ENCODE results near the gene TCL1B.

Gene TCL1B

GRCh38 chr14:95667249-95667693, 19.0 kb upstream of the TCL1B start:
- no peak for DNase-seq

- DNase-seq = no peak
Measured at GRCh38 chr14:95668235-95668772, 17.9 kb upstream of the TCL1B start.

- DNase-seq = no peak
Measured at GRCh38 chr14:95674613-95675012, 11.6 kb upstream of the TCL1B start.

GRCh38 chr14:95675486-95675885, 10.7 kb upstream of the TCL1B start:
- no peak for DNase-seq

GRCh38 chr14:95677179-95677835, 8.9 kb upstream of the TCL1B start:
- no peak for DNase-seq

GRCh38 chr14:95679148-95679815, 6.9 kb upstream of the TCL1B start:
- DNase-seq = peak; percentile 14

- DNase-seq = peak; percentile 14
Measured at GRCh38 chr14:95679998-95680735, 6.1 kb upstream of the TCL1B start.

- DNase-seq = no peak
Measured at GRCh38 chr14:95681153-95681552, 5.1 kb upstream of the TCL1B start.

- no peak for DNase-seq
Measured at GRCh38 chr14:95683793-95684192, 2.4 kb upstream of the TCL1B start.

- no peak for DNase-seq
Measured at GRCh38 chr14:95686935-95687334, 709 bp downstream of the TCL1B start.

GRCh38 chr14:95689441-95689840, 3.2 kb downstream of the TCL1B start:
- DNase-seq = no peak

GRCh38 chr14:95690815-95691214, 4.6 kb downstream of the TCL1B start:
- DNase-seq = no peak

GRCh38 chr14:95691591-95691990, 5.4 kb downstream of the TCL1B start:
- no peak for DNase-seq

GRCh38 chr14:95692109-95692508, 5.9 kb downstream of the TCL1B start:
- DNase-seq = no peak

- no peak for DNase-seq
Measured at GRCh38 chr14:95695051-95695450, 8.8 kb downstream of the TCL1B start.

- DNase-seq = no peak
Measured at GRCh38 chr14:95695913-95696312, 9.7 kb downstream of the TCL1B start.

GRCh38 chr14:95696741-95697140, 10.5 kb downstream of the TCL1B start:
- DNase-seq = no peak

- no peak for DNase-seq
Measured at GRCh38 chr14:95697764-95698163, 11.5 kb downstream of the TCL1B start.

- no peak for DNase-seq
Measured at GRCh38 chr14:95698287-95698686, 12.1 kb downstream of the TCL1B start.

- no peak for DNase-seq
Measured at GRCh38 chr14:95699412-95699811, 13.2 kb downstream of the TCL1B start.

GRCh38 chr14:95700221-95700976, 14.2 kb downstream of the TCL1B start:
- no peak for DNase-seq

- no peak for DNase-seq
Measured at GRCh38 chr14:95701846-95702221, 15.6 kb downstream of the TCL1B start.

- DNase-seq = no peak
Measured at GRCh38 chr14:95703341-95703740, 17.1 kb downstream of the TCL1B start.
